ENCODE data around the gene GCNT1. TPM values are rescaled to one million over a fixed set of nuclear protein-coding genes. Genes with fewer than 3 reads are reported as not detected.

The GCNT1 gene
- total and polyA plus RNA-seq, 2 experiments from 2014 or later = 43.4 to 59.3 TPM

- H3K79me2 ChIP-seq = peaks cover 34% of the 10 kb centered on the region
- no peaks in the 10 kb centered on the region for H3K9me3 ChIP-seq (ENCODE audit: low read depth)
- 63% methylated on average over 1 of the region's 1 CpG for WGBS (ENCODE audit: low lambda C conversion rate, missing lambda C conversion rate)
- no peak overlapping the region for H3K4me3 ChIP-seq
- no peak overlapping the region for H3K27ac ChIP-seq
- no peak for TF ChIP-seq EZH2 (IDR thresholded peaks at IDR 0.05; ENCODE audit: borderline replicate concordance)
- TF ChIP-seq EZH2phosphoT487 (IDR thresholded peaks at IDR 0.05; ENCODE audit: low read depth, severe bottlenecking, unreplicated experiment) = no peak
- TF ChIP-seq, protein P1, sequence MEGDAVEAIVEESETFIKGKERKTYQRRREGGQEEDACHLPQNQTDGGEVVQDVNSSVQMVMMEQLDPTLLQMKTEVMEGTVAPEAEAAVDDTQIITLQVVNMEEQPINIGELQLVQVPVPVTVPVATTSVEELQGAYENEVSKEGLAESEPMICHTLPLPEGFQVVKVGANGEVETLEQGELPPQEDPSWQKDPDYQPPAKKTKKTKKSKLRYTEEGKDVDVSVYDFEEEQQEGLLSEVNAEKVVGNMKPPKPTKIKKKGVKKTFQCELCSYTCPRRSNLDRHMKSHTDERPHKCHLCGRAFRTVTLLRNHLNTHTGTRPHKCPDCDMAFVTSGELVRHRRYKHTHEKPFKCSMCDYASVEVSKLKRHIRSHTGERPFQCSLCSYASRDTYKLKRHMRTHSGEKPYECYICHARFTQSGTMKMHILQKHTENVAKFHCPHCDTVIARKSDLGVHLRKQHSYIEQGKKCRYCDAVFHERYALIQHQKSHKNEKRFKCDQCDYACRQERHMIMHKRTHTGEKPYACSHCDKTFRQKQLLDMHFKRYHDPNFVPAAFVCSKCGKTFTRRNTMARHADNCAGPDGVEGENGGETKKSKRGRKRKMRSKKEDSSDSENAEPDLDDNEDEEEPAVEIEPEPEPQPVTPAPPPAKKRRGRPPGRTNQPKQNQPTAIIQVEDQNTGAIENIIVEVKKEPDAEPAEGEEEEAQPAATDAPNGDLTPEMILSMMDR (IDR thresholded peaks at IDR 0.05; ENCODE audit: poor library complexity) = no peak
- H3K9me2 ChIP-seq (replicated peaks; ENCODE audit: insufficient read depth) = no peaks in the 10 kb centered on the region
- no peaks in the 10 kb centered on the region for H3K36me3 ChIP-seq (replicated peaks; ENCODE audit: insufficient read depth, low read depth)
- DNase-seq (ENCODE audit: low spot score) = no peak
- no peaks in the 10 kb centered on the region for H3K27me3 ChIP-seq
- no peaks in the 10 kb centered on the region for H4K20me1 ChIP-seq (ENCODE audit: insufficient read depth, poor library complexity, severe bottlenecking)
- H2AFZ ChIP-seq = no peak overlapping the region
- no peaks in the 10 kb centered on the region for H3K4me1 ChIP-seq (ENCODE audit: insufficient read depth)
- no peak overlapping the region for H3K4me2 ChIP-seq
These were observed 41.1 kb downstream of the GCNT1 start for GRCh38 chr9:76500061-76500460.

GRCh38 chr9:76502746-76503145 is 43.8 kb downstream of the GCNT1 start:
- H3K27ac ChIP-seq = no peak overlapping the region
- no peak overlapping the region for H2AFZ ChIP-seq
- H4K20me1 ChIP-seq (ENCODE audit: insufficient read depth, poor library complexity, severe bottlenecking) = no peaks in the 10 kb centered on the region
- no peaks in the 10 kb centered on the region for H3K36me3 ChIP-seq (replicated peaks; ENCODE audit: insufficient read depth, low read depth)
- H3K27me3 ChIP-seq = no peaks in the 10 kb centered on the region
- no peak for DNase-seq (ENCODE audit: low spot score)
- no peak overlapping the region for H3K4me2 ChIP-seq
- no peaks in the 10 kb centered on the region for H3K9me2 ChIP-seq (replicated peaks; ENCODE audit: insufficient read depth)
- H3K4me1 ChIP-seq (ENCODE audit: insufficient read depth) = no peaks in the 10 kb centered on the region
- H3K4me3 ChIP-seq = no peak overlapping the region
- TF ChIP-seq, protein P1 (IDR thresholded peaks at IDR 0.05; ENCODE audit: poor library complexity) = no peak
- TF ChIP-seq EZH2phosphoT487 (IDR thresholded peaks at IDR 0.05; ENCODE audit: low read depth, severe bottlenecking, unreplicated experiment) (no peak), EZH2 (IDR thresholded peaks at IDR 0.05; ENCODE audit: borderline replicate concordance) (no peak)
- H3K79me2 ChIP-seq = peaks cover 21% of the 10 kb centered on the region
- H3K9me3 ChIP-seq (ENCODE audit: low read depth) = no peaks in the 10 kb centered on the region
- 94% methylated on average over 6 of the region's 6 CpGs for WGBS (ENCODE audit: low lambda C conversion rate, missing lambda C conversion rate)

DNA sequence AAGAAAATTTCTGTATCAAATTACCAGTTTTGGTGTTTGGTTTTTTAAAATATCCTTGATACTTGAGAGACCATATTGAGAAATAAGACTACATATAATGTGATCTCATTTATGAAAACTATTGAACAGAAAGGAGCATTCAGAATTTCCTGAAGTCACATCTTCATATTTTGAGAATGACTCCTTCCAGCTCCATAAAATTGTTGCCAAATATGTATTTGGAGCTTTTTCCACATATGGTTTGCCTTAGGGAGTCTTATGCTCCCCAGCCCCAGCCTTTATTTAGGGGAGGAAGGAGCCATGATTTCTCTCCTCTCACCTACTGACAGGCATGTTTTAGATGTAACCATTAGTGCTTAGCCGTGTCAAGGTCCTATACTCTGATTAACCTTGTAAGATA is 51.1 kb downstream of the GCNT1 start:
- peaks cover 2% of the 10 kb centered on the region for H3K79me2 ChIP-seq
- no peaks in the 10 kb centered on the region for H3K4me1 ChIP-seq (ENCODE audit: insufficient read depth)
- no peaks in the 10 kb centered on the region for H4K20me1 ChIP-seq (ENCODE audit: insufficient read depth, poor library complexity, severe bottlenecking)
- H3K9me2 ChIP-seq (replicated peaks; ENCODE audit: insufficient read depth) = no peaks in the 10 kb centered on the region
- no peak overlapping the region for H2AFZ ChIP-seq
- TF ChIP-seq, protein P1 (IDR thresholded peaks at IDR 0.05; ENCODE audit: poor library complexity) = no peak
- TF ChIP-seq EZH2phosphoT487 (IDR thresholded peaks at IDR 0.05; ENCODE audit: low read depth, severe bottlenecking, unreplicated experiment) = no peak
- TF ChIP-seq EZH2 (IDR thresholded peaks at IDR 0.05; ENCODE audit: borderline replicate concordance) = no peak
- no peaks in the 10 kb centered on the region for H3K36me3 ChIP-seq (replicated peaks; ENCODE audit: insufficient read depth, low read depth)
- no peaks in the 10 kb centered on the region for H3K27me3 ChIP-seq
- no peak for DNase-seq (ENCODE audit: low spot score)
- H3K4me3 ChIP-seq = no peak overlapping the region
- WGBS (ENCODE audit: low lambda C conversion rate, missing lambda C conversion rate) = 77% methylated on average over 1 of the region's 1 CpG
- H3K27ac ChIP-seq = no peak overlapping the region
- H3K4me2 ChIP-seq = no peak overlapping the region
- H3K9me3 ChIP-seq (ENCODE audit: low read depth) = peaks cover 5% of the 10 kb centered on the region

- Histone ChIP-seq H3K4me3 (no peak overlapping the region), H3K9me2 (replicated peaks; ENCODE audit: insufficient read depth) (no peaks in the 10 kb centered on the region), H3K79me2 (no peaks in the 10 kb centered on the region), H3K9me3 (ENCODE audit: low read depth) (peaks cover 5% of the 10 kb centered on the region), H3K4me2 (no peak overlapping the region), H3K27me3 (no peaks in the 10 kb centered on the region), H3K27ac (no peak overlapping the region), H3K4me1 (ENCODE audit: insufficient read depth) (no peaks in the 10 kb centered on the region), H4K20me1 (ENCODE audit: insufficient read depth, poor library complexity, severe bottlenecking) (no peaks in the 10 kb centered on the region), H2AFZ (no peak overlapping the region), H3K36me3 (replicated peaks; ENCODE audit: insufficient read depth, low read depth) (no peaks in the 10 kb centered on the region)
- no peak for DNase-seq (ENCODE audit: low spot score)
- WGBS (ENCODE audit: low lambda C conversion rate, missing lambda C conversion rate) = 84% methylated on average over 2 of the region's 2 CpGs
- no peak for TF ChIP-seq EZH2phosphoT487 (IDR thresholded peaks at IDR 0.05; ENCODE audit: low read depth, severe bottlenecking, unreplicated experiment)
- TF ChIP-seq EZH2 (IDR thresholded peaks at IDR 0.05; ENCODE audit: borderline replicate concordance) = no peak
- TF ChIP-seq, protein P1 (IDR thresholded peaks at IDR 0.05; ENCODE audit: poor library complexity) = no peak
These were observed 51.5 kb downstream of the GCNT1 start for GRCh38 chr9:76510446-76510845.
